SK-N-SH treated with all-trans-retinoic acid at 6 μM for 48 hours (cell line): Measurements from ENCODE around the gene BCAT1.

Experiments used
- ATAC-seq: fragments of 200-7000 bp; cut with Tn5 transposase; 3 replicates; pipeline ENCODE4 v1.9.1; 2020; ENCODE audit warnings: mild to moderate bottlenecking, moderate library complexity
- ARNTL ChIP-seq: fragments of 450-650 bp; formaldehyde crosslinking; IDR thresholded peaks from 2 replicates; pipeline ENCODE4 v1.5.0; 2020; ENCODE audit warnings: low read depth, mild to moderate bottlenecking, moderate library complexity, borderline replicate concordance
- CREB5 ChIP-seq: fragments of 250-450 bp; sonication (Bioruptor Pico); IDR thresholded peaks from 2 replicates; pipeline ENCODE4 v1.5.1; 2020; ENCODE audit warnings: low read depth, mild to moderate bottlenecking, moderate library complexity
- CSDC2 ChIP-seq: fragments of 250-450 bp; sonication (Bioruptor Pico); IDR thresholded peaks from 2 replicates; pipeline ENCODE4 v1.5.0; 2020; ENCODE audit warnings: mild to moderate bottlenecking, moderate library complexity
- CSRNP3 ChIP-seq: fragments of 250-450 bp; sonication (Bioruptor Pico); IDR thresholded peaks from 2 replicates; pipeline ENCODE4 v1.5.1; 2021; ENCODE audit warnings: mild to moderate bottlenecking, moderate library complexity
- ESRRG ChIP-seq: fragments of 250-450 bp; sonication (Bioruptor Pico); IDR thresholded peaks from 2 replicates; pipeline ENCODE4 v1.6.1; 2021; ENCODE audit warnings: mild to moderate bottlenecking
- GLIS3 ChIP-seq: fragments of 250-450 bp; sonication (Bioruptor Pico); IDR thresholded peaks from 2 replicates; pipeline ENCODE4 v1.5.0; 2020; ENCODE audit warnings: mild to moderate bottlenecking, moderate library complexity
- OSR1 ChIP-seq: fragments of 250-450 bp; sonication (Bioruptor Pico); IDR thresholded peaks from 2 replicates; pipeline ENCODE4 v1.8.0; 2022; ENCODE audit warnings: moderate library complexity, mild to moderate bottlenecking, inconsistent platforms
- PATZ1 ChIP-seq: fragments of 250-450 bp; sonication (Bioruptor Pico); IDR thresholded peaks from 2 replicates; pipeline ENCODE4 v1.8.0; 2020; ENCODE audit warnings: mild to moderate bottlenecking, moderate library complexity, borderline replicate concordance
- PPARA ChIP-seq: fragments of 250-450 bp; sonication (Bioruptor Pico); IDR thresholded peaks from 2 replicates; pipeline ENCODE4 v1.5.0; 2020; ENCODE audit warnings: mild to moderate bottlenecking, borderline replicate concordance
- RARB ChIP-seq: fragments of 250-450 bp; sonication (Bioruptor Pico); IDR thresholded peaks from 2 replicates; pipeline ENCODE4 v1.8.0; 2021; ENCODE audit warnings: mild to moderate bottlenecking, moderate library complexity
- SNAI2 ChIP-seq: fragments of 250-450 bp; sonication (Bioruptor Pico); IDR thresholded peaks from 2 replicates; pipeline ENCODE4 v1.5.0; 2020; ENCODE audit warnings: mild to moderate bottlenecking, moderate library complexity
- TCF4 ChIP-seq: fragments of 250-450 bp; sonication (Bioruptor Pico); IDR thresholded peaks from 2 replicates; pipeline ENCODE4 v1.8.0; 2021; ENCODE audit warnings: mild to moderate bottlenecking, moderate library complexity, borderline replicate concordance
- TOX ChIP-seq: fragments of 250-450 bp; sonication (Bioruptor Pico); IDR thresholded peaks from 2 replicates; pipeline ENCODE4 v1.8.0; 2021; ENCODE audit warnings: mild to moderate bottlenecking, moderate library complexity, borderline replicate concordance
- TSHZ2 ChIP-seq: fragments of 250-450 bp; sonication (Bioruptor Pico); IDR thresholded peaks from 2 replicates; pipeline ENCODE4 v1.5.0; 2020; ENCODE audit warnings: mild to moderate bottlenecking, moderate library complexity
- ZFP30 ChIP-seq: fragments of 450-650 bp; formaldehyde crosslinking; IDR thresholded peaks from 2 replicates; pipeline ENCODE4 v1.5.0; 2022; ENCODE audit warnings: mild to moderate bottlenecking, moderate library complexity
- ZNF565 ChIP-seq: fragments of 450-650 bp; formaldehyde crosslinking; conservative IDR thresholded peaks from 2 replicates; pipeline ENCODE4 v1.5.0; 2020; ENCODE audit warnings: low read depth, mild to moderate bottlenecking, moderate library complexity
- ZNF70 ChIP-seq: fragments of 450-650 bp; formaldehyde crosslinking; IDR thresholded peaks from 2 replicates; pipeline ENCODE4 v1.5.0; 2020; ENCODE audit warnings: mild to moderate bottlenecking, moderate library complexity
- ZNF8 ChIP-seq: fragments of 450-650 bp; formaldehyde crosslinking; IDR thresholded peaks from 2 replicates; pipeline ENCODE4 v1.5.0; 2020; ENCODE audit warnings: mild to moderate bottlenecking, moderate library complexity

Gene BCAT1

GRCh38 chr12:24840046-24840800 lies 108.7 kb downstream of the BCAT1 start:
- ATAC-seq: no peak
- TF ChIP-seq OSR1 (CRISPR knock-in tag): no peak
- TF ChIP-seq SNAI2 (CRISPR knock-in tag): no peak
- TF ChIP-seq PATZ1: no peak
- no peak for TF ChIP-seq ZNF8 (CRISPR knock-in tag)
- no peak for TF ChIP-seq ZFP30 (CRISPR knock-in tag)
- TF ChIP-seq ZNF70 (CRISPR knock-in tag): no peak
- no peak for TF ChIP-seq TOX (CRISPR knock-in tag)

- TF ChIP-seq ARNTL (no peak), PPARA (no peak), ZNF70 (CRISPR knock-in tag) (no peak), ESRRG (no peak), ZNF8 (CRISPR knock-in tag) (no peak), ZNF565 (CRISPR knock-in tag) (no peak), RARB (no peak), SNAI2 (CRISPR knock-in tag) (no peak)
- no peak for ATAC-seq
Measured at GRCh38 chr12:24839268-24839791, 109.6 kb downstream of the BCAT1 start.

GRCh38 chr12:24838531-24838950 lies 110.4 kb downstream of the BCAT1 start:
- ATAC-seq: peak; percentile 30; the same call in 1 of the 3 replicates

GRCh38 chr12:24835377-24835776 lies 113.5 kb downstream of the BCAT1 start:
- ATAC-seq: no peak
- no peak for TF ChIP-seq PATZ1
- no peak for TF ChIP-seq ZNF70 (CRISPR knock-in tag)
- no peak for TF ChIP-seq ZFP30 (CRISPR knock-in tag)
- no peak for TF ChIP-seq TCF4 (CRISPR knock-in tag)
- no peak for TF ChIP-seq RARB
- TF ChIP-seq GLIS3 (CRISPR knock-in tag): no peak
- TF ChIP-seq CSRNP3 (CRISPR knock-in tag): no peak
- no peak for TF ChIP-seq CSDC2
- no peak for TF ChIP-seq PPARA
- no peak for TF ChIP-seq ESRRG
- TF ChIP-seq ARNTL: no peak
- no peak for TF ChIP-seq ZNF565 (CRISPR knock-in tag)
- no peak for TF ChIP-seq CREB5 (CRISPR knock-in tag)

More at GRCh38 chr12:24838531-24838950, 110.4 kb downstream of the BCAT1 start:
- TF ChIP-seq PPARA: no peak
- no peak for TF ChIP-seq SNAI2 (CRISPR knock-in tag)
- peak; percentile 63; the same call in 1 of the 2 replicates for TF ChIP-seq TCF4 (CRISPR knock-in tag)
- TF ChIP-seq, all 23 proteins: peak for 1

- ATAC-seq: no peak
- no peak for TF ChIP-seq TCF4 (CRISPR knock-in tag)
- no peak for TF ChIP-seq TSHZ2 (CRISPR knock-in tag)
- TF ChIP-seq ZFP30 (CRISPR knock-in tag): no peak
- no peak for TF ChIP-seq ARNTL
- TF ChIP-seq TOX (CRISPR knock-in tag): no peak
- TF ChIP-seq, all 23 proteins: peak for 0
Measured at GRCh38 chr12:24833513-24833912, 115.4 kb downstream of the BCAT1 start.
